DND-41 (cell line): ENCODE data around the gene MVB12B.

Experiments
- CTCF ChIP-seq: IDR thresholded peaks from 2 replicates; pipeline ENCODE4 v1.5.1; 2012; ENCODE audit warnings: borderline replicate concordance, low read length, moderate library complexity, mild to moderate bottlenecking; ENCODE audit not compliant: poor library complexity, severe bottlenecking; ENCODE audit errors: extremely low read depth
- EZH2 ChIP-seq: IDR thresholded peaks from 3 replicates; pipeline ENCODE4 v1.6.1; 2012; ENCODE audit warnings: borderline replicate concordance, low read depth, mild to moderate bottlenecking, moderate library complexity, low read length, inconsistent platforms; ENCODE audit not compliant: severe bottlenecking

- no peak for TF ChIP-seq EZH2
- TF ChIP-seq CTCF: no peak
Measured at GRCh38 chr9:126501383-126502331, 175.0 kb downstream of the MVB12B start.
